ENCODE measurements around the gene RGS17.

The RGS17 gene

GRCh38 chr6:153108315-153108714 is 22.8 kb downstream of the RGS17 start:
- in situ Hi-C loops (cut with MboI; ENCODE audit: low sequenced_read_pairs, unreplicated experiment) = no loop called here
- DNase-seq (ENCODE audit: low spot score) = no peak
- TF ChIP-seq, protein P1, sequence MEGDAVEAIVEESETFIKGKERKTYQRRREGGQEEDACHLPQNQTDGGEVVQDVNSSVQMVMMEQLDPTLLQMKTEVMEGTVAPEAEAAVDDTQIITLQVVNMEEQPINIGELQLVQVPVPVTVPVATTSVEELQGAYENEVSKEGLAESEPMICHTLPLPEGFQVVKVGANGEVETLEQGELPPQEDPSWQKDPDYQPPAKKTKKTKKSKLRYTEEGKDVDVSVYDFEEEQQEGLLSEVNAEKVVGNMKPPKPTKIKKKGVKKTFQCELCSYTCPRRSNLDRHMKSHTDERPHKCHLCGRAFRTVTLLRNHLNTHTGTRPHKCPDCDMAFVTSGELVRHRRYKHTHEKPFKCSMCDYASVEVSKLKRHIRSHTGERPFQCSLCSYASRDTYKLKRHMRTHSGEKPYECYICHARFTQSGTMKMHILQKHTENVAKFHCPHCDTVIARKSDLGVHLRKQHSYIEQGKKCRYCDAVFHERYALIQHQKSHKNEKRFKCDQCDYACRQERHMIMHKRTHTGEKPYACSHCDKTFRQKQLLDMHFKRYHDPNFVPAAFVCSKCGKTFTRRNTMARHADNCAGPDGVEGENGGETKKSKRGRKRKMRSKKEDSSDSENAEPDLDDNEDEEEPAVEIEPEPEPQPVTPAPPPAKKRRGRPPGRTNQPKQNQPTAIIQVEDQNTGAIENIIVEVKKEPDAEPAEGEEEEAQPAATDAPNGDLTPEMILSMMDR (IDR thresholded peaks at IDR 0.05; ENCODE audit: borderline replicate concordance, control extremely low read depth, extremely low read depth, insufficient read depth, missing control alignments) = no peak

- TF ChIP-seq, protein P1 (IDR thresholded peaks at IDR 0.05; ENCODE audit: borderline replicate concordance, control extremely low read depth, extremely low read depth, insufficient read depth, missing control alignments) = no peak
- in situ Hi-C loops (cut with MboI; ENCODE audit: low sequenced_read_pairs, unreplicated experiment) = no loop called here
- no peak for DNase-seq (ENCODE audit: low spot score)
These were observed 25.1 kb downstream of the RGS17 start for GRCh38 chr6:153106021-153106420.

GRCh38 chr6:153104220-153104619 is 26.9 kb downstream of the RGS17 start:
- in situ Hi-C loops (cut with MboI; ENCODE audit: low sequenced_read_pairs, unreplicated experiment) = no loop called here
- no peak for DNase-seq (ENCODE audit: low spot score)
- TF ChIP-seq, protein P1 (IDR thresholded peaks at IDR 0.05; ENCODE audit: borderline replicate concordance, control extremely low read depth, extremely low read depth, insufficient read depth, missing control alignments) = no peak

DNA sequence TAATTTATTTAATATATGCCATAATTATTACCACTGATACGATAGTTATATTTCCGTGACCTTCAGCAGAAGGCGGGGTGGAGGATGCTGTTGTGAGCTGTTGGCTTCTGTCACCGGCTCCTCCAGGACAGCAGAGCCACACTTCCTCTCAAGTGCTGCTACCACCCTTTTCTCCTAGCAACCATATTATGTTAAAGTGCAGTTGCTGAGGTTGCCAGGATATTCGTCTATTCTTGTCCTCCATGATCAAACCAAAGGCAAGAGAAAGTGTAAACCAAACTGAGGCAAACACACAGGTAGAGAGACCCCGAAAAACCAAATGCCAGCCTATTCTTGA is 27.8 kb downstream of the RGS17 start:
- in situ Hi-C loops (cut with MboI; ENCODE audit: low sequenced_read_pairs, unreplicated experiment) = no loop called here
- TF ChIP-seq, protein P1 (IDR thresholded peaks at IDR 0.05; ENCODE audit: borderline replicate concordance, control extremely low read depth, extremely low read depth, insufficient read depth, missing control alignments) = no peak
- no peak for DNase-seq (ENCODE audit: low spot score)

DNA sequence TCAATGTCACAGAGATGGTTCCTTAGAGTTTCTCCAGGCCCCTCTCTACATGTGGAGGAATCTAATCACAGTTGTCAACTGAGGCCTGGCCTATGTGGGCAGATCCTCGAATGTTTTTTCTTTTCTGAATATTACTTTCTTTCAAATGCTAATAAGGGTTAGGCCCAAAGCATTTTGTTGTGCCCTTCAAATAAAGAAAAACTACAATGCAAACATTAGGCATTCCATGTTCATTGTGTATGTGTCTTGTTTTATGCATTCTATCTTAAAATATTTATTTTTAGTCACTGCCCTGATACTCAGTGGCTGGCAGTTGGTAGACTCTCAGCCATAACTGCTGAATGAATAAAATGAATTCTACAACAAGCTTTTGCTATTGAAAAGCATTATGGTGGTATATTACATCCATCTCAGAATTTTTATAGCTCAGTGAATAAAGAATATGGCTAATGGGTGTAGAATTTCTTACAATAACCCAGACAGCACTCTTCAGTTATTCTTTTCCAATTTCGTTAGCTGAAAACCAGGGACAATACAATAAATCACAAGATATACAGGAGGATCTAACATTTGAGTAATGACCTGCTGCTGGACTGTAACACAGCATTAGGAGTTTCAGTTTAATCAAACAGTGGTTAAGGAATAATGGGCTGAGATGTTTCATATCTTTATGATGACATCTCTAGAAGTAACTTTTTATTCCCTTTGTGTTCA is 28.3 kb downstream of the RGS17 start:
- DNase-seq (ENCODE audit: low spot score) = no peak
- TF ChIP-seq, protein P1 (IDR thresholded peaks at IDR 0.05; ENCODE audit: borderline replicate concordance, control extremely low read depth, extremely low read depth, insufficient read depth, missing control alignments) = no peak
- in situ Hi-C loops (cut with MboI; ENCODE audit: low sequenced_read_pairs, unreplicated experiment) = no loop called here

- no peak for DNase-seq (ENCODE audit: low spot score)
- in situ Hi-C loops (cut with MboI; ENCODE audit: low sequenced_read_pairs, unreplicated experiment) = no loop called here
- TF ChIP-seq, protein P1 (IDR thresholded peaks at IDR 0.05; ENCODE audit: borderline replicate concordance, control extremely low read depth, extremely low read depth, insufficient read depth, missing control alignments) = no peak
These were observed 29.6 kb downstream of the RGS17 start for GRCh38 chr6:153101461-153101860.
